Thyroid gland (tissue), 4 donors: ENCODE data around the gene HCFC1.

Experiments used
- CTCF ChIP-seq, 6 experiments: fragments of 200-600 bp in 3 of 6; fragments of 450-650 bp in 3 of 6; sonication (generic) in 3 of 6; IDR thresholded peaks; one replicate each; pipeline ENCODE4 v1.5.1; 2016 to 2019; ENCODE audit warnings: antibody characterized with exemption in 6 of 6, mild to moderate bottlenecking in 2 of 6, inconsistent platforms in 1 of 6, moderate library complexity in 1 of 6
- POLR2A ChIP-seq, 2 donors: fragments of 450-650 bp; IDR thresholded peaks; one replicate each; pipeline ENCODE4 v1.6.1; 2017; ENCODE audit warnings: antibody characterized with exemption in 2 of 2, mild to moderate bottlenecking in 2 of 2, moderate library complexity in 1 of 2

- no peak for TF ChIP-seq CTCF (IDR thresholded peaks at IDR 0.05)
- TF ChIP-seq POLR2A (IDR thresholded peaks at IDR 0.05) = no peak
Observed at GRCh38 chrX:153931748-153932147, 39.9 kb downstream of the HCFC1 start.
